NT2/D1 (cell line): Measurements from ENCODE around the gene PTPRN2.
"Not testable (repeated sequence)": the region's sequence is repeated elsewhere in the genome, so short reads cannot be mapped to it uniquely, and the experiment has no call there.

ENCODE experiments used
- DNase-seq: peaks from one replicate; pipeline ENCODE4 v3.0.0-alpha.2; 2011; ENCODE audit warnings: low read depth, low spot score
- H3K27me3 ChIP-seq: 2 replicates; pipeline ENCODE4 v1.6.0; 2011; ENCODE audit warnings: mild to moderate bottlenecking; ENCODE audit not compliant: insufficient read length, insufficient read depth
- H3K36me3 ChIP-seq: 2 replicates; pipeline ENCODE4 v1.6.1; 2011; ENCODE audit warnings: mild to moderate bottlenecking, low read length, mixed read lengths; ENCODE audit not compliant: insufficient read depth, insufficient read length
- H3K4me1 ChIP-seq: 2 replicates; pipeline ENCODE4 v1.5.1; 2011; ENCODE audit not compliant: insufficient read depth, insufficient read length
- H3K4me3 ChIP-seq: 2 replicates; pipeline ENCODE4 v1.5.1; 2011; ENCODE audit warnings: low read depth; ENCODE audit not compliant: insufficient read length
- H3K9ac ChIP-seq: 2 replicates; pipeline ENCODE4 v1.6.0; 2011; ENCODE audit warnings: low read depth; ENCODE audit not compliant: insufficient read length
- H3K9me3 ChIP-seq: 2 replicates; pipeline ENCODE4 v1.5.1; 2011; ENCODE audit warnings: mild to moderate bottlenecking, low read length; ENCODE audit not compliant: insufficient read depth
- SUZ12 ChIP-seq: IDR thresholded peaks from 2 replicates; pipeline ENCODE4 v1.6.1; 2011; ENCODE audit not compliant: insufficient read length, insufficient read depth; ENCODE audit errors: extremely low read depth
- YY1 ChIP-seq: IDR thresholded peaks from 2 replicates; pipeline ENCODE4 v1.6.1; 2011; ENCODE audit not compliant: insufficient read length, insufficient read depth
- ZNF274 ChIP-seq: IDR thresholded peaks from 2 replicates; pipeline ENCODE4 v1.6.1; 2011; ENCODE audit warnings: mild to moderate bottlenecking, low read depth, low read length

Gene PTPRN2

DNA sequence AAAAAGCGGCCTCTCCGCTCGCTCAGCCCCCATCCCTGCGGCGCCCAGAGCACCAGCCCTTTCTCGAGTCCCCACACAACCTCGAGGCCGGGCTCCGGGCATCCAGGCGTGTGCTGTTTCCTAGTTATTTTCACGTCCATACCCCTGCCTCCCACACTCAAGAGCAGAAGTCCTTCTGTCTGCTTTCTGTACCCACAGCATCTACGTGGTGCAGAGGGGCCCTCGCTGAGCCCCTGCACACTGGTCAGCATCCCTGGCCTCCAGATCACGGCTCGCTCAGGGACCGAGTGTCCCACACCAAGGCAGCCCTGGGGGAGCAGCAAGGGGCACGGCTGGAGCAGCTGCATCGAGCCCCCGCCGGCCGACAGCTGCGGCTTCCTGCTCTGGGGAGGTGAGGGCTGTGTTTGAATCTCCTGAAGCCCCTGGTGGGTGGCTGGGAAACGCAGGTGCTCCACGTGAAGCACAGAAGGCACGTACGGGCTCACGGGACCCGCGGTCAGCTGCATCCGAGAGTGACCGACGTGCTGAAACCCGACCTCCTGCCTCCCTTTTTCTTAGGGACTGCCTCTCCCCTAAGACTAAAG is 917.8 kb downstream of the PTPRN2 start:
- no peaks in the 10 kb centered on the region for H3K36me3 ChIP-seq
- no peak for DNase-seq
- no peak overlapping the region for H3K9ac ChIP-seq
- no peak for TF ChIP-seq ZNF274
- TF ChIP-seq YY1: no peak
- TF ChIP-seq SUZ12: no peak
- H3K9me3 ChIP-seq: no peaks in the 10 kb centered on the region
- H3K4me3 ChIP-seq: no peak overlapping the region
- H3K4me1 ChIP-seq: peaks cover 2% of the 10 kb centered on the region
- H3K27me3 ChIP-seq: no peaks in the 10 kb centered on the region

- no peaks in the 10 kb centered on the region for H3K27me3 ChIP-seq
- H3K9ac ChIP-seq: no peak overlapping the region
Measured at GRCh38 chr7:157668884-157669767, 918.5 kb downstream of the PTPRN2 start.

DNA sequence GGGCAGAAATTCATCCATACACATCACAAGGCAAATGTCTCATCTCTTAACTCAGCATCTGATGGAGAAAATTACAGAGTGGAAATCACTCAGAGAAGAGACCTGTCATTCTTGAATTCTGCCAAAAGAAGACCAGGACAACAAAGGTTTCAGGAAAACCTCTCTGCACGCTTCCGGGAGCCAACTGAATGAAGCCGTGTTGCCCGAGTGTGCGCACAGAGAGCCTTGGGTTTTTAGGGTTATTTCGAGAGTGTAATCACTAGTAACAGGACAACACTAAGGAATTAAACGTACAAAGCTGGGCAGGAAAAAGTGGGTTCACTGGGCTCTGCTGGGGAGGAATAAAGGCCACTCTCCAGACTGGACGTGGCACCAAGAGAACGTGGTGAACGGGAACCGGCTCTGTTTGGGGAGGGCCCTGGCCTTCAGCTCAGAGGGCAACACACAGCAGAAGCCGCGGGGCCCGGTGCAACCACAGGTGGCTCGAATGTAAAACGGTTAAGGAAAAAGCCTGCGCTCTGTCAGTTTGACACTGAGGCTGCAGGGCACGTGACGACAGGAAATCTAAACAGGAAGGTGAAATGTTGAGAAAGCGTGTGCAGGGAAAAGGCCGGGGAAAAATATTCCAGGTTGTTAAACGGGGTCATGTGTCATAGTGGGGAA is 919.3 kb downstream of the PTPRN2 start:
- no peaks in the 10 kb centered on the region for H3K27me3 ChIP-seq
- H3K9ac ChIP-seq: no peak overlapping the region
- no peak overlapping the region for H3K4me3 ChIP-seq
- no peaks in the 10 kb centered on the region for H3K36me3 ChIP-seq
- DNase-seq: no peak
- no peaks in the 10 kb centered on the region for H3K9me3 ChIP-seq
- no peak for TF ChIP-seq YY1
- no peak for TF ChIP-seq ZNF274
- TF ChIP-seq SUZ12: no peak
- H3K4me1 ChIP-seq: peaks cover 4% of the 10 kb centered on the region

More at GRCh38 chr7:157668884-157669767, 918.5 kb downstream of the PTPRN2 start:
- no peaks in the 10 kb centered on the region for H3K36me3 ChIP-seq
- peaks cover 2% of the 10 kb centered on the region for H3K4me1 ChIP-seq
- H3K9me3 ChIP-seq: no peaks in the 10 kb centered on the region
- H3K4me3 ChIP-seq: no peak overlapping the region
- TF ChIP-seq ZNF274 (no peak), SUZ12 (no peak), YY1 (no peak)
- DNase-seq: no peak

- Histone ChIP-seq H3K9ac (no peak overlapping the region), H3K4me1 (peaks cover 8% of the 10 kb centered on the region), H3K36me3 (no peaks in the 10 kb centered on the region), H3K27me3 (no peaks in the 10 kb centered on the region), H3K4me3 (no peak overlapping the region), H3K9me3 (no peaks in the 10 kb centered on the region)
- no peak for DNase-seq
- TF ChIP-seq YY1 (no peak), SUZ12 (no peak), ZNF274 (no peak)
Measured at GRCh38 chr7:157667731-157668130, 919.9 kb downstream of the PTPRN2 start.

DNA sequence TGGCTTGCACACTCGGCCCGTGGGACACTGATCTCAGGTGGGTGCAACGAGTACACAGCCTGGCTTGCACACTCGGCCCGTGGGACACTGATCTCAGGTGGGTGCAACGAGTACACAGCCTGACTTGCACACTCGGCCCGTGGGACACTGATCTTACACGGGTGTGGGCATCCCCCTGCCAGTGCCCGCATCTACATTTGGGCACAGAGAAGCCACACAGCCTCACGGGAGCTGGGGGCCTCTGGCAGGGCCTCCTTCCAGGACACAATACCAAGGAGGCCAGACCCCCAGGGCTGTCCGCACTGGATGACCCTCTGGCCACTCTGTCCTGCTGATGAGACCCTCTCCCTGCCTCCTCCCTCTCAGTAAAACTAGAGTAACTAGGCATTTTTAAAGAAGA is 920.4 kb downstream of the PTPRN2 start:
- Histone ChIP-seq H3K9ac (no peak overlapping the region), H3K9me3 (no peaks in the 10 kb centered on the region), H3K36me3 (no peaks in the 10 kb centered on the region), H3K27me3 (no peaks in the 10 kb centered on the region), H3K4me3 (no peak overlapping the region), H3K4me1 (peaks cover 8% of the 10 kb centered on the region)
- TF ChIP-seq ZNF274 (no peak), SUZ12 (no peak), YY1 (no peak)
- DNase-seq: no peak

DNA sequence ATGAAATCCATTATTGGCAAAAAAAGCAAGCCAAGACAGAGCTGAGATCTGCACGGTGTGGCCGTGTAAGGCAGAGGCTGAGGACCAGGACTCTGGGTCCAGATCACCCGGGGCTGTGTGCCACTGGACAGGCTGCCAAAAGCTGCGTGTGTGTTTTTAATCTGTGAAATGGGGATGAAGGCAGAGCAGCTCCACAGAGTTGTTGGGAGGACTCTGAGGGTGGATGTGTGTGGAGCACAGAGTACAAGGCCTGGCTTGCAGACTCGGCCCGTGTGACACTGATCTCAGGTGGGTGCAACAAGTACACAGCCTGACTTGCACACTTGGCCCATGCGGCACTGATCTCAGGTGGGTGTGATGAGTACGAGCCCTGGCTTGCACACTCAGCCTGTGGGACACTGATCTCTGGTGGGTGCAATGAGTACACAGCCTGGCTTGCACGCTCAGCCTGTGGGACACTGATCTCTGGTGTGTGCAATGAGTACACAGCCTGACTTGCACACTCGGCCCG is 921.0 kb downstream of the PTPRN2 start:
- no peak for DNase-seq

GRCh38 chr7:157665634-157665988 is 922.0 kb downstream of the PTPRN2 start:
- H3K4me1 ChIP-seq, H3K27me3 ChIP-seq, DNase-seq, H3K9me3 ChIP-seq, H3K9ac ChIP-seq, H3K4me3 ChIP-seq, H3K36me3 ChIP-seq: not testable (repeated sequence)

More for the DNA sequence above, 921.0 kb downstream of the PTPRN2 start:
- Histone ChIP-seq H3K9ac (no peak overlapping the region), H3K4me3 (no peak overlapping the region), H3K9me3 (no peaks in the 10 kb centered on the region), H3K36me3 (no peaks in the 10 kb centered on the region), H3K4me1 (peaks cover 8% of the 10 kb centered on the region), H3K27me3 (no peaks in the 10 kb centered on the region)
- TF ChIP-seq SUZ12: no peak
- TF ChIP-seq ZNF274: no peak
- TF ChIP-seq YY1: no peak
